HG03571 (cell line): Measurements from ENCODE around the gene GANAB.
"Not testable (repeated sequence)": the region's sequence is repeated elsewhere in the genome, so short reads cannot be mapped to it uniquely, and the experiment has no call there.

ENCODE experiments used
- ATAC-seq: cut with Tn5 transposase; IDR thresholded peaks from one replicate; pipeline ENCODE4 v1.9.1; 2021; ENCODE audit not compliant: unreplicated experiment

GANAB gene

DNA sequence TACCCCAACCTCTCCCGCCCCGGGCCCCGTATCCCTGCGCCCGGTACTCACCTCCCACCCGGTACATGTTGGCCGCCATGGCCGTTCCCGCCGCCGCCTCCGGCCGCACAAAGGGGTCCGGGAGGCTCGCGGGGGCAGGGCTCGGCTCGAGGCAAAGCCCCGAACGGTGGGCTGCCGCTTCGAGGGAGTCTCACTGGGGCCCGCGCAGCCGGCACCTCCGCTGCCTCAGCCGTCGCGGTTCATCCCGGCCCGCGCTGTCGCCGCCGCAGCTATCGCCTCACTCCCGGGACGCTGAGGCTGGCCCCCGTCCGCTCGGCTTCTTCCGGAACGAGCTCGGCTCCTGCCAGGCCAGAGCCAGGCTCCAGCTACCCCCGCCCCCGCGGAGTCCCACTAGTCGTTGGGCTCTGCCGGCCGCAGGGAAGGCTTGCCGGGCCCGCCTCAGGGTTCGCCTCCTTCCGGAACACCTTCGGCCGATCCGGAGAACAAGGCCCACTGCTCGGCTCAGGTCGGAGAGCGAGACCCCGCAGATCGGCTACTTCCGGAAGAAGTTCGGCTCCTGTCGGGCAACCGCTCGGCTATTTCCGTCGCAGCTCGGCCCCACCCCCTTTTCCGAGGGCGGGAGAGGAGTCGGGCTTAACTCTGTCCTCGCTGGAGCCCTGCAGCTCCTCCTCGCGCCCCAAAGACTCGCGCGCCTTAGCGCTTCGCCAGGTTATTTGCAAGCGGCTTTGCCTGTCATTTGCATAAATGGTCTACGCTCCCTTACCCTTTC, 44.9 kb downstream of the GANAB start, which contains the start of gene MTA2:
Gene MTA2, minus strand, starts transcription at position 494 of the 769 bp plus-strand sequence. Its CDS starts 415 bp downstream, at position 79.
- ATAC-seq, result peak; percentile 68

DNA sequence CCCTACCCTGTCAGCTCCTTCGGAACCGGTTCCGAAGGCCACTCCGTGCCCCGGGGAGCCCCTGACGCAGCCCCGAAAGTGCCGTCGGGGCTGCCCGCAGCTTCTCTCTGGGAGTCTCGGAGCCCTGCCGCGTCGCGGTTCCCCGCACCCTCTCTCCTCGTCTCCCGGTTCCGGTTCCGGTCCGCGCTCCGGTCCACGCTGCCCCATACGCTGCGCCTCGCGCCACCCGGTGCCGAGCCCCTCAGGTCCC, 45.4 kb downstream of the GANAB start:
- no peak for ATAC-seq

DNA sequence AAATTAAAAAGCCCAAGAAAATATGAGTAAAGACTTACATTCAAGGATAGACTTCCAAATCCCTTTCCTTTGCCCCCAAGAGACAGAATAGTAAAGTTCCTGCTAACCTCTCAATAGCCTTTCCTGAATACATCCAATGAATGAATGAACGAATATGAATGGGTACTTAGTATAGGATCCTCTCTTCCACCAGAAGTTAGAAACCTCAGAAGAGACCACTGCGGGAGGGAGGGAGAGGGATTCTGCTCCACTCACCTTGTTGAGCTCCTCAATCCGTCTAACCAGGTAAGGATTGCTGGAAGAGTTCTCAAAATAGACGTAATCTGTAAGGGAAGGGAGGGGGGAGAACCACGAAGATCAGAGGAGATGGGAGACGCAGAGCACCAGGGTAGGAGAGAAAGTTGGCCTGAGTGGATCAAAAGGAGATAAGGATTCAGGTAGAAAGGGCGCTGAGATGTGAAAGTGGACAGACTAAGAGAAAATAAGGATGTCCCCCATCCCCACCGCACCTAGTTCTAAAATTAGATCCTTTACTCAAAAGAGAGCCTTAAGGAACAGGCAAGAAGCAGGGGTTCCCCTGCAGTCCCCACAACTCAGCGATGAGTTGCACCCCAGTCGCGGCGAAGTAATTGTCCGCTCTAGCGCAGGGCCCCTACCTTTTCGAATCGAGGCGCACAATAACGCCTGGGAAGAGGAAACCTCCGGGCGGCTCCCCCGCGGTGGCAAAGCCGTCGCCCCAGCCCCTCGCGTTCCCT, 45.9 kb downstream of the GANAB start:
- no peak for ATAC-seq

DNA sequence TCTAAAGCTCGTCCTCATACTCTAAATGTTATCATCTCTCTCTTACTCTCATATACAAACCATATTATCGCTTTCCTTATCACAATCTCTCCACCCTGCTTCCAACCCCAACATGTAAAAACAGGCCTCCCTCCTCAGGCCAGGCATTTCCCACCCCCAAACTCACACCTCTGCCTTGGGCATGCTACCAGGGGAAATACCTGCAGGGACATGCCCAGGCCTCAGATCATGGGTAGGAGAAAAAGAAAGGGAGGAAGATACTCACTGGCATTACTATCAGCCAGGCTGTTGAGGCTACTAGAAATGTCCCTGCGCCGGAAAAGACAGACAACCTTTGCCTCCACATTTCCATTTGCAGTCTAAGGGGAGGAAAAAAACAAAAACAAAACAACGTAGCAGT, 46.5 kb downstream of the GANAB start:
- no peak for ATAC-seq

DNA sequence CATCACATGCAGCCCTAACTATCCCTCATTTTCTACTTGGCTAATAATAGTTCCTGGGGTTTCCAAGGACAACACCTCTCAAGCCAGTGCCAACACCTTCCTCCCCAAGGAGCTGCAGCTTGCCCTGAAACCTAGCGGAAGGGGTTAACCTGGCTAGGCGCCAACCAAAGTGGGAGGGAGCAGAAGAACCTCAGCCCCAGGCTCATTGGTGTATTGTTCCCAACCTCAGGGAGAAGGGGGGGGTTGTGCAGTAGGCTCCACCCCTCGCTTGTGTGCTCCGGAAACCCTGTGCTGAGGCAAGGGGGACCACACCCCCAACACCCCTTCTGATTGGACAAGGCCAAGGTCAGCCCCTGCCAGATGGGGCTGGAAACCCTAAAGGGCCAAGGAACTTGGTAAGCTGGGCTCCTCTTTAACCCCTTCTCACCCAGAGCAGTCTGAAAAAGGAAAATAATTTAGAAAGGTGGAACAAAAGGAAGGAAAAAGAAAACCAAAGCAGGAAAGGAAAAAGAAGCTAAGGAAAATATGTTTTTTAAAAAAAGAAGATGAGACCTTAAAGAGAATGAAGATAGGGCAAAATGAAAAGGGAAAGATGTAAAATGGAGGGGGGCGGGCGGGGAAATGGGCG, 47.2 kb downstream of the GANAB start:
- ATAC-seq, result peak; percentile 37

DNA sequence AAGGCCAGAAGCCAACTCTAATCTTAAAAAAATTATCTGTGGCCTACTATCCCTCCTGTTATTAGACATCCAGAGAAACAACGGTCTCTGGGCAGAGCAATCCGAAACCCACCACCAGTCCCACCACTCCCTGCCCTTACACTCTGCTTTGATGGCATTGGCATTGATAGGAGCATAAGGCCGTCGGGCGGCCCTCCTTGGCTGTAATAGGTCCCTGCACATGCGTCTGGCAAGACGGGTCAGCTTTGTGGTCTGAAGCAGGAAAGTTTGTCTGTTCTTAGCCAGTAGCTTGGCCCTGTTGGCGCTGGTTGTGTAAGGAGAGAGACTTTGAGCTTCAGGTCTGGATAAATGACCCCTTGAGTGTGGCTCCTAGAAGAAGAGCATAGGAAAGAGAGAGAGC, 51.3 kb downstream of the GANAB start:
- ATAC-seq, result no peak

DNA sequence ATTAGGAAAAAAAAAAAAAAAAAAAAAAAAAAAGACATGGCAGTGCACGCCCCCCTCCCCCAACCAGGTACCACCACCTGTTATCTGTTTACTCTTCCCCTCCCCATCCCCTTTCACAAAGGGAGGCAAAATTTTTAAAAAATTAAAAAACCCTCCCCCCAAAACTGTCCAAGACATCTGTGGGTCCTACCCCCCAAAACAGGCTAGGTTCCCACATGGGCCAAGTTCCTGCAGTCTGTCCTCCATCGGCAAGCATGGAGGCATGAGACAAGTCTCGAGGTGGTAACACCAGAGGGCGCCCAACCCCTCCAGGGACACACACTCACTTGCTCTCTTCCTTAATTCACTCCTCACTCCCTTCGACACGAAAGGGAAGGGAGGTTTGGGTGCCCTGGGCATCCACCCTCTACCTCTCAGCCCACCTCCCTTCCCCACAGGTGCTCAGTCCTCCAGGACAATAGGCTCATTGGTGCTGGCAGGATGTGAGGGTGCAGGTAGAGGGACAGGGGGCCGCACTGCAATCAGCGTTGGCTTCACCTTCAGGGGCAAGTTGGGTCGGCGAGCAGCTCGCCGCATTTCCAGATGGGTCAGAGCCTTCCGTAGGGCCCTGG, 52.9 kb downstream of the GANAB start:
- ATAC-seq, result no peak

DNA sequence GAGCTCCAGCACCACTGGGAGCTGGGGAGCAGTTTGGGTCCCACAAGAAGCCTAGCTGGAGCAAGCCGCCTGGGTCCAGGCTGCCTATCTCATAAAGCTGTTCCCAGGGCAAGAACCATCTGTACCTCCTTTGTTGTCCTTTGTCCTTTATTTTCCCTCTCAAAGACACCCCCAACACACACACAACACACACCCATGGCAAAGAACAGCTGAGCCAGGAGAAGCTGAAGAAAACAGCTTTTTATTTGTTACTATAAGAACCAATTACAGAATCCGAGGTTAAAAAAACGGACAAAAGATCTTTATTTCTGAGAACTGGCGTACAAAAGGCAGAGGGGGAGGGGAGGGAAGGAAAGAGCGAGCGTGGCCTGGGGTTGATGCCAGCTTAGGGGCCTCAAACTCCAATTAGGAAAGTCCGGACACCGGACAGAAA, 53.4 kb downstream of the GANAB start:
- no peak for ATAC-seq

DNA sequence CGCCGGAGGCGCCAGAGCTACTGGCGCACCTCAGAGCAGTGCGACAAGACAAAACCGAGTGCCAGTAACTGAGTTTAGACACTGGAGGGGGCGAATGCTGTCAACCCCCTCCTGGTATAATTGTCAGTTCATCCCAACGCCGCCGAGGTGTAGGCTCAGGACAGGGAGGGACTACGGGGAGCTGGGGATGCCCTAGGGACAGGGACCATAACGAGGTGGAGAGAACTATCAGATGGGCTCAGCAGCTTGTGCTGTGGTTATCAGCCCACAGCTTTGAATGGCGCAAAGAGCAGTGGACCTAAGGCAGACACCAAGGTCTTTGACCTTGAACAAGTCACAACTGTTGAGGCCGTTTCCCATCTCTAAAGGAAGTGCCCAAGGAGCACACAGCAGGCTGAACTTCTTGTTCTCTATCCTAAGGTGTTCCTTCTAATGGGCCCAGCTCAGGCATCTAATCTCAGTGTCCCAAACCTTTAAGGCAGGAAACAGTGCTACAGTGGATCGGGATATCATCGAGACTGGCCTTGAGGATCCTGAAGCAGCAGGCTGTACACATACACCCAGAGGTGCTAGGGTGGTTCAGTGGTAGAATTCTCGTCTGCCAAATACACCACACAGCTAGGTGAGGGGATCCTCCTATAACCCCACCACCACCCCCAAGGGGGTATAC, 54.1 kb downstream of the GANAB start:
- no peak for ATAC-seq

DNA sequence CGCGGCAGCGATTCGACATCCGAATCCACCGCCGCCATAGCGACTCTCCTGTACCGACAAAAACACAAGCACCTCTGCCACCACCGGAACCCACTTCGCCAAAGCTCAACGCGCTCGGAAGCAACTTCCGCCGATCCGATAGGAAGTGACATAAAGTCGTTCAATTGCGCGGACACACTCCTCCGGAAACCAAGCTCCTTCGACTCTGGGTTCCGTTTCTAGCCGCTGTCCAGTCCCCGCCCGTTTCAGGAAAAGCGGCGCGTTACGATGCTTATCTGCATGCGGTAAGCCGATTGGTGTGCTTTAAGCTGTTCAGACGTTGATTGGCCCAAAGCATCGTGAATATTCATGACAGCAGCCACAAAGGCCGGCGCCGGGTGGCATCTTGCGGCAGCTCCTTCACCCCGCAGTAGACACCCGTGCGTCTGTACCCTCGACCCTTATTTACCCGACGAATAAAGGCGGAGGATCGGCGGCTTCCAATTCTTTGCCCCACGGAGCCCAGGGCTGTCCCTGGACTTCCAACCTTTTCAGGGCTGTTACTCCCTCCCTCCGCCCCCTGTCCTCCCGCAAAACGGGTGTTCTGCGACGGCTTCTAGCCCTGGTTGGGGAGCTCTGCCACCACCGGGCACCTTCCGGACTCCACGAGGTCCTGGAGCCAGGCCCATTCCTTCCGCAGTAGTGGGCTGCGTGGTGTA, 54.8 kb downstream of the GANAB start, which contains the start of gene TUT1:
Gene TUT1, minus strand, starts transcription at position 76 of the 698 bp plus-strand sequence. Its CDS starts 38 bp downstream, at position 38.
- ATAC-seq, result peak; percentile 76

DNA sequence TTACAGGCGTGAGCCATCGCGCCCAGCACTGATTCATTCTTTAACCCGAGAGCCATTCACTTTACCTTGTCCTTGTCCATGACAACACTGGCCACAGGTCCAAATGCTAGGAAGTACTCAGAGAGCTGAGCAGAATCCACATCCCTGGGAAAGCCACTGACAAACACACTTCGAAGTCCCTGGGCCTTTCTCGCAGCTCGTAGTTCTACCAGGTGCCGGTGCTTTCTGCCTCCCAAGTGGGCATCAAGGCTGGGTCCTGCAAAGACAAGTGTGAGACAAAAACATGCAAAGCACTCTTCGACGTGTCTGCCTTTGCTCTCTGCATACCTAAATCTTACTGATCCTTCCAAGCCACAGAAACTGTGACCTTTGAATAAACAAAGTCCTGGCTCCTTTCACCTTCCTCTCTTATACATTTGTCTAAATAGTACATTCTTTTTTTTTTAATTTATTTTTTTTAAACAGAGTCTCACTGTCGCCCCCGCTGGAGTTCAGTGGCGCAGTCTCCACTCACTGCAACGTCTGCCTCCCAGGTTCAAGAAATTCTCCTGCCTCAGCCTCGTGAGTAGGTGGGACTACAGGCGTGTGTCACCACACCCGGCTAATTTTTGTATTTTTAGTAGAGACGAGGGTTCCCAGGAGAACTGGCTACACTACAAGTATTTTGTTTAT, 57.3 kb downstream of the GANAB start:
- ATAC-seq, result no peak

DNA sequence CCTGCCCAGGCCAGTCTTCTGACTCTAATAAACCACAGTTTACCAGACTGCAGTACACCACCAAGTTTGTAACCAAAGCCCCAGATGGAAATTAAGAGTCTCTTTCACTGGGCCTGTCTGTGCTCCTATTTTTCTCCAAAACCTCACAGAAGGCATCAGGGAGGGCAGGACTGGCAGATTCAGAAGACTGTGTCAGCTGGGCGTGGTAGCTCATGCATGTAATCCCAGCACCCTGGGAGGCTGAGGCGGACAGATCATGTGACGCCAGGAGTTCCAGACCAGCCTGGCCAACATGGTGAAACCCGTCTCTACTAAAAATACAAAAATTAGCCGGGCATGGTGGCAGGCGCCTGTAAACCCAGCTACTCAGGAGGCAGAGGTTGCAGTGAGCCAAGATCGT, 61.1 kb downstream of the GANAB start:
- not testable (repeated sequence) for ATAC-seq

DNA sequence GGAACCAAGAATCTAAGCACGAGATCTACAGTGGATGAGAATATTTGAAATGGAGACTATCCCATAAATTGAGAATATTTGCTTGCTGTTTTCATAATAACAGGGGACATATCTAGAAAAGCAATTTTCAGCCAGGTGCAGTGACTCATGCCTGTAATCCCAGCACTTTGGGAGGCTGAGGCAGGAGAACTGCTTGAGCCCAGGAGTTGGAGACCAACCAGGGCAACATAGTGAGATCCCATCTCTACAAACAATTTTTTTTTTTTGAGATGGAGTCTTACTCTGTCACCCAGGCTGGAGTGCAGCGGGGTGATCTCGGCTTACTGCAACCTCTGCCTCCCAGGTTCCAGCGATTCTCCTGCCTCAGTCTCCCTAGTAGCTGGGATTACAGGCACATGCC, 64.7 kb downstream of the GANAB start:
- ATAC-seq, result not testable (repeated sequence)

DNA sequence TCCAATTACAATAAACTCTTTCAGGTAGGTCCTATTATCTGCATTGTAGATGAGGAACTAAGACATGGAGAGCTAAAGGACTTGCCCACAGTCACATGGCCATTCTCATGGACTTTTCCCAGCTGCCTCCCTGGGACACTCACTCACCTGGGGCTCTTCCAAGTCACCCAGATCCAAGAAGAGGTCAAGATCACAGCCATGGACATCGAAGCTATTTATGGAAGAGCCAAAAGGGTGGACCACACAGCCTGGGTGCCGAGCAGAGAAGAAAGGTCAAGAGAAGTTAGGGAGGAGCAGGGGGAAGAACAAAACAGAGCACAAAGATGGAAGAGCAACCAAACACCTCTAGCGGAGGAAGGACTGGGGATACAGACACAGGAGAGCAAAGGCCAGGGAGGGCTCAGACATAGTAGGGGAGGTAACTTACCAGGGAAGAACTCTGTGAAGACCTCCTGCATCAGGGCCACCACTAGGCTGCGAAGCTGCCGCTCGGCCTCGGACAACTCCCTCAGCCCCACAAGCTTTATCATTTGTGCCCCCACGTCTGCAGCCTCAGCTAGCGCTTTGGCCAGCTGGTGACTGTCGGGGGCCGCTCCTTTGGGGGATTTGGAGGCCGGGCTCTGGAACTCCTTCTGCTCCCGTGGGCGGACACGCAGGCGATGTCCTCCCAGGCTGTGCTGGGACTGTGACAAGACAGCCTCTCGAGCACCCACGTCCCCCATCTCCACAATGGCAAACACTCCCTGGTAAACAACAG, 65.3 kb downstream of the GANAB start:
- ATAC-seq, result no peak

DNA sequence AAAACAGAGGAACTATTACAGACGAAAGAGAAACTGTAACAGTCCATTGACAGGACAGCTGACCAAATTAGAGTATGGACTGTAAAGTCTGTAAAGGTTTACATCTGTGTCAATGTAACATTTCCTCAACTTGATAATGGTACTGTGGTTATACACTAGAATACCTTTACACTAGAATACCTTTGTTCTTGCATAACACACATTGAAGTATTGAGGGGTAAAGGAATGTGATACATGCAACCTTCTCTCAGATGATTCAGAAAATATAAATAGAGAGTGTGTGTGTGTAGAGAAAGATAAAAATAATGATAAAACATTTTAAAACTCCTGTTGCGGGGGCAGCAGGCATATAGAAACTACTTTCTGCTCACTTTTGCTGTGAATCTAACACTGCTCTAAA, 67.2 kb downstream of the GANAB start:
- no peak for ATAC-seq

DNA sequence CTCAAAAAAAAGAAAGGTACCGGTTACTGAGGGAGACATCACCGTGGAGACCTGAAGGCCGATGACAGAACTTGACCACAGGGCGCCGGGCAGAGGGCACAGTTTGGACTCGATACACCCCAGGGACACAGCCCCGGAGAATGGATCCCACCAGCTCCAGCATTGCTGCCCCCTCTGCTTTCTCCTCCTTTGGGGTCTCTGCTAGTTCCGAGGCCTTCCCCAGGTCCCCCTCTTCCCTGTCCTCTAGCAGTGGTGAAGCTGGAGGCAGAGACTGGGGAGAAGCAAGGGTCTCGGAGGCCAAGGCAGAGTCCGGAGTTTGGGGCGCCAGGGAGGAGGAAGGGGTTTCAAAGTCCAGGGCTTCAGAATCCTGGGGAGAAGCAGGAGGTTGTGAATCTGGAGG, 67.9 kb downstream of the GANAB start:
- ATAC-seq, result no peak

DNA sequence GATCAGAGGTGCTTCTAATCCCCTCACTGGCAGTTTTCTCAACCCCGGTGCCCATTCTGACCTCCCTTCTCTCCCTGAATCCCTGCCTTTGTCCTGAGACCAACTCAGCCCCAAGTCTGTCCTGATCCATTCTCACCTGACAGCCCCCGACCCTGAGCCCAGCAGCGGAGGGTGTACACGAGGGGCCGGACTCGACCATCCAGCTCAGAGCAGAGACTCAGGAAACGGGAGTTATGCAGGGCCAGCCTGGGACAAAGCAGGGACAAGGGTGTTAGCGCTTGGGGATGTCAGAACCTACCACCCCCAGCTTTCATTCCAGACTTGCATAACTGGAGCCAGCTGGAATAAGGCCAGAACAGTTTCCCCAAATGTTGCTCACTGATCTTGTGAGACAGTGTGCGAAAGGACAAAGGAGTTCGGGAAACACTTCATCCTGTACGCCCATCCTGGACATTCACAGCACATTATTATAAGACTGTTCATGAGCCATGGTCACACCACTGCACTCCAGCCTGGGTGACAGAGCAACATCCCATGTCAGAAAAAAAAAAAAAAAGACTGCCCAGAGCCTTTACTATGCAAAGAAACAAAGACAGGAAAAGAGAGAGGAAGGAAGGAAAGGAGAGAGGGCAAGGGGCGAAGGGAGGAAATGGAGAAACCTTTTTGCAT, 69.2 kb downstream of the GANAB start:
- no peak for ATAC-seq

DNA sequence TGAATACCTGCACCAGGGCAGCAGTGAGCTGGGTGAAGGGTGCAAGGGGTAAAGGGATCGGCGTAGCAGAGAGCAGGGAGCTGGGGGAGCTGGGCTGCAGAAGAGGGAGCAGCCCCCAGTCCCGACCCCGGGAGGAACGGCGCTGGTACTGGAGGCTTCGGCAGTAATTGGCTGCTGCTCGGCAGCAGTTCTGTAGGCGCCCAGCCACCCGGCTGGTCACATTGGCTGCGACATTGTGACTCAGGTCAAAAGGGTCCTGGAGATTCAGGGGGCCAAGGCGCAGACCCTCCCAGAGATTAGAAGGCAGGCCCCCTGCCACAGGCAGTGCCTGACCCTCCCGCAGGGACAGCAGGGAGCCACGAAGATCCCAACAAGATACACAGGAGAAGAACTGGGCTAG, 70.6 kb downstream of the GANAB start:
- no peak for ATAC-seq

DNA sequence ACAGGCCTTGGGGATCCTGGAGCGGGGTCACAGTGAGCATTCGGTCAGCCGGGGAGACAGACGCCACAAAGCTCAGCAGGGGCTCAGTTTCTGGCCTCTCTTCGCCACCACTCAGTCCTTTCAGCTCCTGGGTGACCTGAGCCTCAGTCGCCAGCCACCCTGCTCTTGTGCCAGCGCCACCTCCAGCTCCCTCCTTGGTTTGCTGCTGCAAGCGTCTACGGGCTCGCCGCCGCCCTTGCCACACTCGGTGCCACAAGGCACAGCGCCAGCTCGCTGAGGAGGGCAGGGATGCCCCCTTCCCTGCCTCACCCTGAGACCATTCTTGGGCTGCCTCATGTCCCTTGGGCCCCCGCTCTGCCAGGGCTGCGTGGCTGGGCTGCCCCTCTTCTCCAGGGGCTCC, 71.3 kb downstream of the GANAB start:
- no peak for ATAC-seq
